ENCODE results near the gene LPIN2.
"Not testable (repeated sequence)": the region's sequence is repeated elsewhere in the genome, so short reads cannot be mapped to it uniquely, and the experiment has no call there.

The LPIN2 gene

GRCh38 chr18:3037423-3037915 lies 24.5 kb upstream of the LPIN2 start:
- TF ChIP-seq, protein P1, sequence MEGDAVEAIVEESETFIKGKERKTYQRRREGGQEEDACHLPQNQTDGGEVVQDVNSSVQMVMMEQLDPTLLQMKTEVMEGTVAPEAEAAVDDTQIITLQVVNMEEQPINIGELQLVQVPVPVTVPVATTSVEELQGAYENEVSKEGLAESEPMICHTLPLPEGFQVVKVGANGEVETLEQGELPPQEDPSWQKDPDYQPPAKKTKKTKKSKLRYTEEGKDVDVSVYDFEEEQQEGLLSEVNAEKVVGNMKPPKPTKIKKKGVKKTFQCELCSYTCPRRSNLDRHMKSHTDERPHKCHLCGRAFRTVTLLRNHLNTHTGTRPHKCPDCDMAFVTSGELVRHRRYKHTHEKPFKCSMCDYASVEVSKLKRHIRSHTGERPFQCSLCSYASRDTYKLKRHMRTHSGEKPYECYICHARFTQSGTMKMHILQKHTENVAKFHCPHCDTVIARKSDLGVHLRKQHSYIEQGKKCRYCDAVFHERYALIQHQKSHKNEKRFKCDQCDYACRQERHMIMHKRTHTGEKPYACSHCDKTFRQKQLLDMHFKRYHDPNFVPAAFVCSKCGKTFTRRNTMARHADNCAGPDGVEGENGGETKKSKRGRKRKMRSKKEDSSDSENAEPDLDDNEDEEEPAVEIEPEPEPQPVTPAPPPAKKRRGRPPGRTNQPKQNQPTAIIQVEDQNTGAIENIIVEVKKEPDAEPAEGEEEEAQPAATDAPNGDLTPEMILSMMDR (IDR thresholded peaks at IDR 0.05; ENCODE audit: insufficient read depth, low read length, missing control alignments), result no peak
- POLR2A ChIA-PET, result no interaction called here
- no peak overlapping the region for H3K4me3 ChIP-seq (ENCODE audit: low read depth, low read length)
- no peak for DNase-seq (ENCODE audit: low read depth, low spot score)
- CTCF ChIA-PET, result no interaction called here

DNA sequence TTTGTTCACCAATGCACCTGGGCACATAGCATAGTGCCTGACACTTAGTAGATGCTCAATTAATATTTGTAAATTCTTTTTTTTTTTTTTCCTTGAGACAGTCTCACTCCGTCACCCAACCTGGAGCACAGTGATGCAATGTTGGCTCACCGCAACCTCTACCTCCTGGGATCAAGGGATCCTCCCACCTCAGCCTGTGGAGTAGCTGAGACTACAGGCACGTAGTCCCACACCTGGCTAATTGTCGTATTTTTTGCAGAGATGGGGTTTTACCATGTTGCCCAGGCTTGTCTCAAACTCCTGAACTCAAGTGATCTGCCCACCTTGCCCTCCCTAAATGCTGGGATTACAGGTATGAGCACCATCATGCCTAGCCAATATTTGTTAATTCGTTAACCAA lies 23.2 kb upstream of the LPIN2 start:
- DNase-seq (ENCODE audit: low read depth, low spot score), result no peak
- no peak overlapping the region for H3K4me3 ChIP-seq (ENCODE audit: low read depth, low read length)
- TF ChIP-seq, protein P1 (IDR thresholded peaks at IDR 0.05; ENCODE audit: insufficient read depth, low read length, missing control alignments), result no peak
- ChIA-PET CTCF (interaction anchor here (1.0 to 1.5 kb wide), 2 partner anchors 27 to 115 kb away, joined by 4 to 10 read pairs; no protein-coding TSS in a partner anchor), POLR2A (no interaction called here)

DNA sequence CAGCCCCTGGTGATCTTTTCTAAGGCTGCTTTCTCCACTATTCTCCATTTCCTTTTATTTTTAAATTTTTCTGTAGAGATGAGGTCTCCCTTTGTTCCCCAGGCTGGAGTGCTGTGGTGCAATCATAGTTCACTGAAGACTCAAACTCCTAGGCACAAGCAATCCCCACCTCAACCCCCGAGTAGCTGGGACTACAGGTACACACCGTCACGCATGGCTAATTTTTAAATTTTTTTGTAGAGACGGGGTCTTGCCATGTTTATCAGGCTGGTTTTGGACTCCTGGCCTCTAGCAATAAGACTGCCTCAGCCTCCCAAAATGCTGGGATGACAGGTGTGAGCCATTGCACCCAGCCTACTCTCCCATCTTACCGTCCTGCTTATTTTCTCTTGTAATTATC lies 22.7 kb upstream of the LPIN2 start:
- no peak overlapping the region for H3K4me3 ChIP-seq (ENCODE audit: low read depth, low read length)
- no peak for DNase-seq (ENCODE audit: low read depth, low spot score)
- TF ChIP-seq, protein P1 (IDR thresholded peaks at IDR 0.05; ENCODE audit: insufficient read depth, low read length, missing control alignments), result no peak
- CTCF ChIA-PET, result interaction anchor here (1.5 kb wide), 1 partner anchor 27 kb away, joined by 10 read pairs; no protein-coding TSS in a partner anchor
- POLR2A ChIA-PET, result no interaction called here

DNA sequence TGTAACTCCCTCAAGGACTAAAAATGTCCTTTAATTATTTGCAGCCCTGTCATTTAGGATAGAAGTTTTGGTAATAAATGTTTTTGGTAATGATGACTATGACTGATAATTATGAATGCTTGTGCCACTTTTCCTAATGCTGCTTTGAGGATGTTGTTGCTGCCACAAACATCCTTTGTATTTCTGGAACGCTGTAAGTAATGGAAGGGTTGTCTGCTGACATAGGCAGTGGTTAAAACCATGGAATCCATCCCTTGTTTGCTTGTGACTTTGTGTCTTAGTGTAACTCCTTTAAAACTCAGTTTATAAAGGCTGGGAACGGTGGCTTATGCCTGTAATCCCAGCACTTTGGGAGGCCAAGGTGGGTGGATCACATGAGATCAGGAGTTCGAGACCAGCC lies 19.8 kb upstream of the LPIN2 start:
- H3K4me3 ChIP-seq (ENCODE audit: low read depth, low read length), result no peak overlapping the region
- ChIA-PET CTCF (no interaction called here), POLR2A (no interaction called here)
- no peak for DNase-seq (ENCODE audit: low read depth, low spot score)
- TF ChIP-seq, protein P1 (IDR thresholded peaks at IDR 0.05; ENCODE audit: insufficient read depth, low read length, missing control alignments), result no peak

DNA sequence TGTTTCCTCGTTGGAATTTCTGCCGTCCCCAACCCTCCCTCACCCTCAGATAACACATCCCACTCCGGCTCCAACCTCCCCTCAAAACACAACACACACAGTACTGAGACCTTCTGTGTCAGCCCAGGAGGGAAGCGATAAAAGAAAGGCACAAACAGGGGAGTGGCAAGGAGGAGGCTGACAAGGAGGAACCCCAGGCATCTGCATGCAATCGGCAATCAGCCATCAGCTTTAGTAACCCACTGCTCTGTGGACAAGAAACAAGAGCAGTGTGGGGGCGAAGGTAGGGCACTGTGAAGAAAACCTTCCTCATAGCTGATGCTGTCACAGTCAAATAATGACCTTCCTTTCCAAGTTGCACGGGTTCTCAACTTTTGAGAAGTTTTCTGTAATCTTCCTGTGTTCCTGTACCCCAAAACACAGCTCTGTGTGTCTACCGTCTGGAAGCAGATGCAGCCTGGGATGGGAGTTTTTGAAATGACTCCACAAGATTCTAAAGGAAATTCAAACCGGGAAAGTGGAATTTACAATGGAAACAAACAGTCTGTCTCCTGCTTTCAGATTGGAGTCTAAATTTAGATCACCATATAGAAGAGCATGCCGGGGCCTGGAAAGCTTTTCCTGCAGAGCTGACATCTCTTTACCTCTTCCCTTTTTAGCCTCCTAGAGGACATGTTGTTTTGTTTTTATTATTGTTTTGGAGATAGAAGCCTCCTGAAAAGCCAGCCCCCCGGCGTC lies 16.4 kb upstream of the LPIN2 start:
- no peak for DNase-seq (ENCODE audit: low read depth, low spot score)
- TF ChIP-seq, protein P1 (IDR thresholded peaks at IDR 0.05; ENCODE audit: insufficient read depth, low read length, missing control alignments), result no peak
- ChIA-PET CTCF (interaction anchor here (1.0 to 1.9 kb wide), 6 partner anchors 10 to 122 kb away, joined by 3 to 7 read pairs (median 4); no protein-coding TSS in a partner anchor), POLR2A (interaction anchor here (0.7 kb wide), 1 partner anchor 14 kb away, joined by 3 read pairs; no protein-coding TSS in a partner anchor)
- H3K4me3 ChIP-seq (ENCODE audit: low read depth, low read length), result no peak overlapping the region

- CTCF ChIA-PET; DNase-seq (ENCODE audit: low read depth, low spot score); POLR2A ChIA-PET: not testable (repeated sequence)
These were observed 15.2 kb upstream of the LPIN2 start for GRCh38 chr18:3028115-3028514.

More at GRCh38 chr18:3028115-3028514, 15.2 kb upstream of the LPIN2 start:
- not testable (repeated sequence) for H3K4me3 ChIP-seq (ENCODE audit: low read depth, low read length)
